HL-60 (cell line): ENCODE results near the gene AFF2.

Experiments
- DNase-seq, 2 experiments: peaks; one replicate each; pipeline ENCODE4 v3.0.0-alpha.2; 2010 to 2020; ENCODE audit warnings: low read depth in 1 of 2, low spot score in 1 of 2
- H3K27ac ChIP-seq: fragments of 250-450 bp; sonication (Bioruptor Pico); replicated peaks from 2 replicates; pipeline ENCODE4 v1.5.1; 2020; ENCODE audit warnings: mild to moderate bottlenecking, moderate library complexity
- H3K27me3 ChIP-seq: fragments of 250-450 bp; sonication (Bioruptor Pico); 2 replicates; pipeline ENCODE4 v1.5.1; 2021; ENCODE audit warnings: mild to moderate bottlenecking, moderate library complexity; ENCODE audit not compliant: insufficient read depth, poor library complexity, severe bottlenecking
- H3K4me3 ChIP-seq: replicated peaks from 2 replicates; pipeline ENCODE4 v1.5.1; 2011; ENCODE audit warnings: mild to moderate bottlenecking, control low read depth, low read length; ENCODE audit not compliant: insufficient read depth
- CTCF ChIP-seq: IDR thresholded peaks from one replicate; pipeline ENCODE4 v1.5.1; 2011; ENCODE audit warnings: low read length, control low read depth, inconsistent platforms; ENCODE audit not compliant: insufficient read depth
- GABPA ChIP-seq: IDR thresholded peaks from 2 replicates; pipeline ENCODE4 v1.6.1; 2012; ENCODE audit warnings: low read depth
- POLR2AphosphoS5 ChIP-seq: IDR thresholded peaks from 2 replicates; pipeline ENCODE4 v1.6.1; 2012; ENCODE audit warnings: low read depth
- REST ChIP-seq: IDR thresholded peaks from 2 replicates; pipeline ENCODE4 v1.6.1; 2012; ENCODE audit warnings: low read depth; ENCODE audit not compliant: insufficient replicate concordance
- SPI1 ChIP-seq: IDR thresholded peaks from 2 replicates; pipeline ENCODE4 v1.6.1; 2012; ENCODE audit warnings: low read depth, mild to moderate bottlenecking, borderline replicate concordance

The AFF2 gene

GRCh38 chrX:148825696-148826095, 325.3 kb downstream of the AFF2 start:
- no peak for DNase-seq
- TF ChIP-seq REST (no peak), POLR2AphosphoS5 (no peak), GABPA (no peak), CTCF (no peak), SPI1 (no peak)
- no peaks in the 10 kb centered on the region for H3K27me3 ChIP-seq
- H3K4me3 ChIP-seq: no peak overlapping the region
- H3K27ac ChIP-seq: no peak overlapping the region

DNA sequence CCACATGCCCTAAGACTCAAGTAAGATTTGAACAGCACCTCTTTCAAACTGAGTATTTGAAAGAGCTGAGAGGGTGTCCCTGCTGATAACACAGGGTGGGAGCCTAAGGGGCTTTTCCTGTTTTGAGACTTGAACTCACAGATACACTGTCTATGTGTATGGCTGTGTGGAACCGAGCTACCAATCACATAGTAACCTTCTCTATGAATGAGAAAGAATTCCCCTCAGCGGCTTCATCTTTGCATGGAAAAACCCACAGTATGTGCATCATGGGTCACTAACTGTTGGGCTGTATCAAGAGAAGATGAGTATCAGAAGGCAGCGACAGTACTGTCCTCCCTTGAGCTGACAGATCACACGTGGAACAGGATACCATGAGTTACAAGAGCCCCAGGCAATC, 336.3 kb downstream of the AFF2 start:
- H3K4me3 ChIP-seq: no peak overlapping the region
- TF ChIP-seq CTCF: no peak
- no peak for TF ChIP-seq POLR2AphosphoS5
- TF ChIP-seq GABPA: no peak
- no peak for TF ChIP-seq SPI1
- TF ChIP-seq REST: no peak
- no peaks in the 10 kb centered on the region for H3K27me3 ChIP-seq
- DNase-seq: no peak
- no peak overlapping the region for H3K27ac ChIP-seq

- H3K4me3 ChIP-seq: no peak overlapping the region
- TF ChIP-seq POLR2AphosphoS5 (no peak), SPI1 (no peak), REST (no peak), GABPA (no peak), CTCF (no peak)
- DNase-seq: no peak
- no peak overlapping the region for H3K27ac ChIP-seq
- H3K27me3 ChIP-seq: no peaks in the 10 kb centered on the region
Observed at GRCh38 chrX:148850631-148851030, 350.2 kb downstream of the AFF2 start.
